IMR-90 (cell line): Measurements from ENCODE around the gene ZCCHC14. TPM values are rescaled to one million over a fixed set of nuclear protein-coding genes. Genes with fewer than 3 reads are reported as not detected.
"Not testable (repeated sequence)": the region's sequence is repeated elsewhere in the genome, so short reads cannot be mapped to it uniquely, and the experiment has no call there.

Source experiments
- ATAC-seq: fragments of 200-7000 bp; cut with Tn5 transposase; 2 replicates; pipeline ENCODE4 v1.9.1; 2020; ENCODE audit warnings: low read depth, mild to moderate bottlenecking, moderate library complexity
- BruUV-seq: library from RNA; stranded (reverse); fragments of 400-500 nt; replicated peaks from 2 replicates; lab custom pipeline; 2021; lab: Mats Ljungman, UMichigan
- CTCF ChIA-PET: fragments of 300-600 bp; formaldehyde crosslinking; extraction: SDS; loops from one replicate; lab custom pipeline; 2021; ENCODE audit warnings: antibody characterized with exemption; lab: Yijun Ruan, JAX
- POLR2A ChIA-PET: fragments of 300-600 bp; sonication (Branson Sonifier 250); formaldehyde crosslinking; loops from one replicate; lab custom pipeline; 2022; ENCODE audit warnings: antibody characterized with exemption; ENCODE audit not compliant: unreplicated experiment; lab: Charles Lee
- DNase-seq: peaks from one replicate; pipeline ENCODE4 v3.0.0; 2013
- H2AFZ ChIP-seq: replicated peaks from 2 replicates; pipeline ENCODE3; 2013; ENCODE audit warnings: low read length, mild to moderate bottlenecking; ENCODE audit not compliant: poor library complexity
- H2AK5ac ChIP-seq: 2 replicates; pipeline ENCODE4 v1.6.1; 2013; ENCODE audit warnings: low read depth, low read length, inconsistent platforms
- H2AK9ac ChIP-seq: replicated peaks from 2 replicates; pipeline ENCODE3; 2013; ENCODE audit warnings: mild to moderate bottlenecking, low read depth, low read length, moderate library complexity; ENCODE audit not compliant: poor library complexity
- H2BK120ac ChIP-seq: 2 replicates; pipeline ENCODE4 v1.6.1; 2013; ENCODE audit warnings: low read depth, low read length, inconsistent platforms
- H2BK15ac ChIP-seq: 3 replicates; pipeline ENCODE4 v1.6.1; 2013; ENCODE audit warnings: low read depth, low read length, inconsistent platforms
- H2BK20ac ChIP-seq: 2 replicates; pipeline ENCODE4 v1.6.1; 2013; ENCODE audit warnings: low read depth, mild to moderate bottlenecking, inconsistent platforms, low read length, moderate library complexity
- H2BK5ac ChIP-seq: 2 replicates; pipeline ENCODE4 v1.6.1; 2013; ENCODE audit warnings: mild to moderate bottlenecking, low read depth, low read length, inconsistent platforms; ENCODE audit not compliant: poor library complexity, severe bottlenecking
- H3K14ac ChIP-seq: replicated peaks from 2 replicates; pipeline ENCODE4 v1.6.1; 2013; ENCODE audit warnings: low read depth, low read length, inconsistent platforms
- H3K18ac ChIP-seq: 2 replicates; pipeline ENCODE4 v1.6.1; 2013; ENCODE audit warnings: low read depth, low read length, control low read depth
- H3K23ac ChIP-seq: 2 replicates; pipeline ENCODE4 v1.6.1; 2013; ENCODE audit warnings: low read depth, low read length, inconsistent platforms
- H3K27ac ChIP-seq: 2 replicates; pipeline ENCODE4 v1.5.1; 2013; ENCODE audit warnings: mild to moderate bottlenecking, control low read depth, low read length; ENCODE audit not compliant: insufficient read depth
- H3K27me3 ChIP-seq: 2 replicates; pipeline ENCODE4 v1.6.1; 2013; ENCODE audit warnings: low read length; ENCODE audit not compliant: control insufficient read depth, insufficient read depth
- H3K36me3 ChIP-seq: 2 replicates; pipeline ENCODE4 v1.6.1; 2013; ENCODE audit warnings: low read length, mixed read lengths; ENCODE audit not compliant: control insufficient read depth, insufficient read depth
- H3K4ac ChIP-seq: 2 replicates; pipeline ENCODE4 v1.6.1; 2013; ENCODE audit warnings: low read depth, low read length, inconsistent platforms
- H3K4me1 ChIP-seq: 2 replicates; pipeline ENCODE4 v1.6.1; 2013; ENCODE audit warnings: low read length, mixed read lengths; ENCODE audit not compliant: control insufficient read depth, insufficient read depth
- H3K4me2 ChIP-seq: 2 replicates; pipeline ENCODE4 v1.6.1; 2013; ENCODE audit warnings: low read depth, mild to moderate bottlenecking, control low read depth, low read length, moderate library complexity
- H3K4me3 ChIP-seq: 2 replicates; pipeline ENCODE4 v1.5.1; 2013; ENCODE audit warnings: low read depth, mild to moderate bottlenecking, control low read depth, low read length, moderate library complexity; ENCODE audit not compliant: insufficient read depth
- H3K56ac ChIP-seq: 2 replicates; pipeline ENCODE4 v1.6.1; 2013; ENCODE audit warnings: low read length, inconsistent platforms; ENCODE audit not compliant: insufficient read depth; ENCODE audit errors: extremely low read depth
- H3K79me1 ChIP-seq, 2 experiments: 2 replicates each; pipeline ENCODE4 v1.6.1; 2013; ENCODE audit warnings: low read length in 2 of 2, inconsistent platforms in 1 of 2, low read depth in 1 of 2
- H3K9ac ChIP-seq: 2 replicates; pipeline ENCODE4 v1.6.1; 2013; ENCODE audit warnings: low read depth, low read length, control low read depth
- H3K9me1 ChIP-seq: 2 replicates; pipeline ENCODE4 v1.6.1; 2013; ENCODE audit warnings: low read length, inconsistent platforms; ENCODE audit not compliant: insufficient read depth
- H3K9me3 ChIP-seq: 2 replicates; pipeline ENCODE4 v1.6.1; 2013; ENCODE audit warnings: low read length; ENCODE audit not compliant: control insufficient read depth, insufficient read depth
- H4K20me1 ChIP-seq: 2 replicates; pipeline ENCODE4 v1.6.1; 2013; ENCODE audit warnings: low read length, inconsistent platforms; ENCODE audit not compliant: insufficient read depth
- H4K5ac ChIP-seq: 2 replicates; pipeline ENCODE4 v1.6.1; 2013; ENCODE audit warnings: mild to moderate bottlenecking, low read depth, low read length, control low read depth
- H4K8ac ChIP-seq, 2 experiments: 2 replicates each; pipeline ENCODE4 v1.6.1; 2013; ENCODE audit warnings: low read depth in 2 of 2, low read length in 2 of 2, control low read depth in 1 of 2, inconsistent platforms in 1 of 2
- H4K91ac ChIP-seq: 2 replicates; pipeline ENCODE4 v1.6.1; 2013; ENCODE audit warnings: low read depth, low read length, inconsistent platforms; ENCODE audit not compliant: insufficient read depth
- WGBS, 2 experiments: methylation state at CpG; one replicate each; pipeline versions ENCODE4 v1.1.5 to v1.1.7; 2013; ENCODE audit warnings: missing lambda C conversion rate in 2 of 2; ENCODE audit not compliant: insufficient read length in 1 of 2; ENCODE audit errors: extremely low coverage in 2 of 2; 5-methylcytosine and 5-hydroxymethylcytosine counted together
- dilution Hi-C: fragments of 300-500 bp; cut with HindIII; formaldehyde crosslinking; loops from one replicate; pipeline ENCODE4 v1.14.3; 2018; ENCODE audit warnings: low sequenced_read_pairs; ENCODE audit not compliant: unreplicated experiment
- in situ Hi-C: fragments of 300-500 bp; cut with MboI; formaldehyde crosslinking; loops from 3 replicates; pipeline ENCODE4 v1.14.3; 2019; ENCODE audit warnings: low sequenced_read_pairs, inconsistent platforms, mixed read lengths
- intact Hi-C: fragments of 100-400 bp; cut with micrococcal nuclease; formaldehyde crosslinking; loops from 2 replicates; pipeline ENCODE4 v1.10.0; 2022
- polyA plus RNA-seq, 3 experiments: library from polyadenylated mRNA; depleted of rRNA; stranded (reverse); fragments of >200 nt; gene quantifications; 2 replicates each; pipeline ENCODE4 v1.2.3, GENCODE V29; 2012; ENCODE audit warnings: low replicate concordance in 1 of 3
- total RNA-seq: library from RNA; depleted of rRNA; stranded (reverse); fragments of >200 nt; gene quantifications from 2 replicates; pipeline ENCODE4 v1.2.3, GENCODE V29; 2012

ZCCHC14 gene
- total and polyA plus RNA-seq, 2 of the 4 experiments (the other 2 are of a cell fraction) = 2.5 to 5.3 TPM

GRCh38 chr16:87362828-87363559, 129.8 kb downstream of the ZCCHC14 start:
- H3K4me3 ChIP-seq, H3K9ac ChIP-seq, H2BK5ac ChIP-seq, H2AK5ac ChIP-seq, H4K5ac ChIP-seq, DNase-seq, H3K4me1 ChIP-seq, in situ Hi-C loops, H2AFZ ChIP-seq, dilution Hi-C loops, H3K4me2 ChIP-seq, H3K27ac ChIP-seq, H4K91ac ChIP-seq, BruUV-seq, H2BK120ac ChIP-seq, ATAC-seq, H3K9me3 ChIP-seq, H2BK15ac ChIP-seq, POLR2A ChIA-PET, intact Hi-C loops, H2BK20ac ChIP-seq, H3K18ac ChIP-seq, H3K56ac ChIP-seq, H3K27me3 ChIP-seq, H3K14ac ChIP-seq, H3K23ac ChIP-seq, H2AK9ac ChIP-seq, H3K4ac ChIP-seq, H4K8ac ChIP-seq: not testable (repeated sequence)
- H4K20me1 ChIP-seq = peaks cover 50% of the 10 kb centered on the region
- peaks cover 18 to 74% of the 10 kb centered on the region in 2 experiments for H3K79me1 ChIP-seq
- peaks cover 28% of the 10 kb centered on the region for H3K36me3 ChIP-seq
- CTCF ChIA-PET = interaction anchor here (1.0 kb wide), 1 partner anchor 31 kb away, joined by 3 read pairs; no protein-coding TSS in a partner anchor
- WGBS, 2 experiments = 100% methylated on average over 4 of the region's 13 CpGs; no CpG with 5 or more reads in 1 of the 2 experiments
- peaks cover 14% of the 10 kb centered on the region; the same call in 1 of the 2 replicates for H3K9me1 ChIP-seq
